Fibroblast of the aortic adventitia (primary cell): Measurements from ENCODE around the gene NPEPPS. TPM values are rescaled to one million over a fixed set of nuclear protein-coding genes. Genes with fewer than 3 reads are reported as not detected.

Experiments used
- DNase-seq: peaks from one replicate; pipeline ENCODE4 v3.0.0-alpha.2; 2010; ENCODE audit warnings: low read depth
- H3K4me3 ChIP-seq: 2 replicates; pipeline ENCODE4 v1.5.1; 2011; ENCODE audit warnings: low read depth, mild to moderate bottlenecking, control low read depth, low read length, moderate library complexity
- small RNA-seq: library from RNA; depleted of rRNA; stranded (forward); fragments of <200 nt; gene quantifications from one replicate; pipeline ENCODE3, GENCODE V24; 2012
- total RNA-seq: library from RNA; depleted of rRNA; stranded (reverse); fragments of >200 nt; gene quantifications from 2 replicates; pipeline ENCODE4 v1.2.3, GENCODE V29; 2012; ENCODE audit warnings: low replicate concordance
- TF ChIP-seq, protein P1 (sequence below): IDR thresholded peaks from 2 replicates; pipeline ENCODE4 v1.5.1; 2011; ENCODE audit warnings: mild to moderate bottlenecking, low read length, control low read depth, inconsistent platforms; ENCODE audit not compliant: insufficient read depth

The NPEPPS gene
- total RNA-seq, 1 donor: 106 TPM

DNA sequence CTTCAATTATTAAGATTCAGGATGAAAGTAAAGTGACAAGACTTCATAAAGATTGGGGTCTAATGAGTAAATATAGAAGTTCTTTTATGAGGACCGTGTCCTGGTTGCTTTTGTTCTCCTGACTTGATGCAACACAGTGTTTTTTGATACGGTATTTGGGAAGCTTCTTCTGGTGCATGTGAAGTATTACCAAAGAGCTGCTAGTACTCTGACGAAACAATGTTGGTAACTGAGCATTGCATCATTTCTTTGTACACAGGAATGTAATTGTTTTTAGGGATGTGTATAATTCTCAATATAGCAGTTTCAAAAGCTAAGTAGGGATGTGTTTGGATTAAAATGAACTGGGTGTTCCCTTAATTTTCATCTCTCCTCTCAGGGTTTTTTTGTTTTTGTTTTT, 134.7 kb downstream of the NPEPPS start:
- TF ChIP-seq, protein P1, sequence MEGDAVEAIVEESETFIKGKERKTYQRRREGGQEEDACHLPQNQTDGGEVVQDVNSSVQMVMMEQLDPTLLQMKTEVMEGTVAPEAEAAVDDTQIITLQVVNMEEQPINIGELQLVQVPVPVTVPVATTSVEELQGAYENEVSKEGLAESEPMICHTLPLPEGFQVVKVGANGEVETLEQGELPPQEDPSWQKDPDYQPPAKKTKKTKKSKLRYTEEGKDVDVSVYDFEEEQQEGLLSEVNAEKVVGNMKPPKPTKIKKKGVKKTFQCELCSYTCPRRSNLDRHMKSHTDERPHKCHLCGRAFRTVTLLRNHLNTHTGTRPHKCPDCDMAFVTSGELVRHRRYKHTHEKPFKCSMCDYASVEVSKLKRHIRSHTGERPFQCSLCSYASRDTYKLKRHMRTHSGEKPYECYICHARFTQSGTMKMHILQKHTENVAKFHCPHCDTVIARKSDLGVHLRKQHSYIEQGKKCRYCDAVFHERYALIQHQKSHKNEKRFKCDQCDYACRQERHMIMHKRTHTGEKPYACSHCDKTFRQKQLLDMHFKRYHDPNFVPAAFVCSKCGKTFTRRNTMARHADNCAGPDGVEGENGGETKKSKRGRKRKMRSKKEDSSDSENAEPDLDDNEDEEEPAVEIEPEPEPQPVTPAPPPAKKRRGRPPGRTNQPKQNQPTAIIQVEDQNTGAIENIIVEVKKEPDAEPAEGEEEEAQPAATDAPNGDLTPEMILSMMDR: no peak
- no peak overlapping the region for H3K4me3 ChIP-seq
- DNase-seq: peak; percentile 74

GRCh38 chr17:47669081-47669480, 138.2 kb downstream of the NPEPPS start:
- TF ChIP-seq, protein P1: no peak
- H3K4me3 ChIP-seq: no peak overlapping the region
- DNase-seq: no peak

- no peak for DNase-seq
- TF ChIP-seq, protein P1: no peak
- no peak overlapping the region for H3K4me3 ChIP-seq
These were observed 139.2 kb downstream of the NPEPPS start for GRCh38 chr17:47670064-47670463.

Small RNA genes lying within 50 kb of the gene (small RNA-seq; reads per million reads assigned to genes)
- not detected for gene RF00019

Other genes starting within 250 kb of the NPEPPS start
- 4.9 and 5.6 TPM in 2 replicates for gene EFCAB13, start 207.2 kb upstream of the NPEPPS start, total RNA-seq
- 473 and 851 TPM in 2 replicates for gene KPNB1, start 118.8 kb downstream of the NPEPPS start, total RNA-seq
- gene TBKBP1, start 163.1 kb downstream of the NPEPPS start, total RNA-seq: 7.9 and 9.5 TPM in 2 replicates
- not detected in 2 replicates for gene TBX21, start 202.1 kb downstream of the NPEPPS start, total RNA-seq